Transverse colon (tissue), 4 donors: ENCODE measurements around the gene NPM1. TPM values are rescaled to one million over a fixed set of nuclear protein-coding genes. Genes with fewer than 3 reads are reported as not detected.

Experiments used
- DNase-seq: peaks from one replicate; pipeline ENCODE4 v3.0.0-alpha.2; 2019
- H3K27ac ChIP-seq, 4 donors: fragments of 200-600 bp; sonication (generic); 2 replicates each; pipeline ENCODE4 v1.5.1; 2016 to 2018; ENCODE audit warnings: inconsistent platforms in 4 of 4
- H3K27me3 ChIP-seq: fragments of 200-600 bp; sonication (generic); 2 replicates; pipeline ENCODE4 v1.5.1; 2017; ENCODE audit warnings: inconsistent platforms
- H3K36me3 ChIP-seq, 4 donors: fragments of 200-600 bp; sonication (generic); 2 replicates each; pipeline ENCODE4 v1.5.1; 2017 to 2019; ENCODE audit warnings: inconsistent platforms in 4 of 4
- H3K4me1 ChIP-seq, 4 donors: fragments of 200-600 bp; sonication (generic); 2 replicates each; pipeline ENCODE4 v1.5.1; 2017 to 2020; ENCODE audit warnings: inconsistent platforms in 4 of 4
- H3K4me3 ChIP-seq, 4 donors: fragments of 200-600 bp; sonication (generic); 1 replicate in 1 of 4; 2 replicates in 3 of 4; pipeline versions ENCODE4 v1.5.1 to v1.6.1; 2017 to 2019; ENCODE audit warnings: inconsistent platforms in 4 of 4
- H3K9me3 ChIP-seq, 2 donors: fragments of 200-600 bp; sonication (generic); 2 replicates each; pipeline ENCODE4 v1.5.1; 2017 to 2019; ENCODE audit warnings: inconsistent platforms in 2 of 2
- CTCF ChIP-seq, 5 experiments: fragments of 200-600 bp in 3 of 5; fragments of 450-650 bp in 2 of 5; sonication (generic) in 3 of 5; IDR thresholded peaks; 1 replicate in 2 of 5; 2 replicates in 3 of 5; pipeline ENCODE4 v1.5.1; 2016 to 2017; ENCODE audit warnings: antibody characterized with exemption in 5 of 5, inconsistent platforms in 3 of 5, mild to moderate bottlenecking in 2 of 5, moderate library complexity in 1 of 5
- EP300 ChIP-seq: sonication (generic); formaldehyde crosslinking; IDR thresholded peaks from one replicate; pipeline ENCODE4 v1.6.1; 2017; ENCODE audit warnings: antibody characterized with exemption, low read depth
- POLR2A ChIP-seq: fragments of 450-650 bp; IDR thresholded peaks from one replicate; pipeline ENCODE4 v1.6.1; 2016; ENCODE audit warnings: antibody characterized with exemption, mild to moderate bottlenecking, moderate library complexity
- POLR2AphosphoS5 ChIP-seq, 3 donors: sonication (generic); formaldehyde crosslinking; IDR thresholded peaks; one replicate each; pipeline ENCODE4 v1.6.1; 2016; ENCODE audit warnings: antibody characterized with exemption in 3 of 3
- WGBS, 2 donors: methylation state at CpG; one replicate each; pipeline ENCODE4 v1.1.5; 2018; ENCODE audit warnings: low coverage in 1 of 2; 5-methylcytosine and 5-hydroxymethylcytosine counted together
- in situ Hi-C, 4 donors: fragments of 200-750 bp; cut with MboI; loops; one replicate each; pipeline versions ENCODE4 v1.15.0 to v1.15.1; 2017; ENCODE audit warnings: low sequenced_read_pairs in 3 of 4, low pct_ligation_motif_present in 1 of 4, low pct_unique_long_range_greater_than_20kb in 1 of 4
- intact Hi-C: fragments of 100-400 bp; cut with DNase I; formaldehyde crosslinking; loops from one replicate; pipeline ENCODE4 v1.15.1; 2023; ENCODE audit warnings: low total_unique reads
- total RNA-seq, 4 donors: library from RNA; depleted of rRNA; stranded (reverse); fragments of >200 nt; gene quantifications; one replicate each; pipeline ENCODE4 v1.1.0, GENCODE V29; 2016

NPM1 gene
- total RNA-seq, 4 donors from 2014 or later: 279 to 2,349 (median 380) TPM

GRCh38 chr5:171449426-171449825 lies 61.8 kb downstream of the NPM1 start:
- Histone ChIP-seq H3K36me3 (no peaks in the 10 kb centered on the region), H3K4me3 (no peak overlapping the region), H3K27me3 (peaks cover 16% of the 10 kb centered on the region), H3K27ac (no peak overlapping the region), H3K9me3 (no peaks in the 10 kb centered on the region), H3K4me1 (peaks cover 0 to 10% (median 6%) of the 10 kb centered on the region in 4 donors)
- no peak for DNase-seq
- 40 to 89% methylated on average over 1 to 10 of the region's 10 CpGs for WGBS, 2 donors
- TF ChIP-seq POLR2A (no peak), EP300 (no peak), CTCF (IDR thresholded peaks at IDR 0.05) (no peak), POLR2AphosphoS5 (IDR thresholded peaks at IDR 0.05) (no peak)
- intact Hi-C loops: no loop called here
- in situ Hi-C loops: loop anchor here in 1 of 4 donors (25.0 kb wide), 1 partner anchor 438 kb away; no protein-coding TSS in a partner anchor

- intact Hi-C loops (no loop called here), in situ Hi-C loops (no loop called here)
- DNase-seq: peak; percentile 36
- Histone ChIP-seq H3K4me3 (peak overlapping the region; percentile 31 to 55 (median 40)), H3K27ac (peak overlapping the region; percentile 63 to 68 (median 66)), H3K36me3 (no peaks in the 10 kb centered on the region), H3K4me1 (peaks cover 0 to 10% (median 6%) of the 10 kb centered on the region in 4 donors), H3K27me3 (peaks cover 16% of the 10 kb centered on the region), H3K9me3 (no peaks in the 10 kb centered on the region)
- TF ChIP-seq POLR2A (no peak), EP300 (no peak), POLR2AphosphoS5 (IDR thresholded peaks at IDR 0.05) (no peak), CTCF (IDR thresholded peaks at IDR 0.05) (no peak)
- 28% methylated on average over 58 of the region's 88 CpGs; no CpG with 5 or more reads in 1 of the 2 donors for WGBS, 2 donors
Measured at GRCh38 chr5:171450423-171451331, 63.0 kb downstream of the NPM1 start.

GRCh38 chr5:171451421-171451820 lies 63.8 kb downstream of the NPM1 start:
- intact Hi-C loops (no loop called here), in situ Hi-C loops (no loop called here)
- Histone ChIP-seq H3K4me1 (peaks cover 0 to 10% (median 6%) of the 10 kb centered on the region in 4 donors), H3K9me3 (no peaks in the 10 kb centered on the region), H3K36me3 (no peaks in the 10 kb centered on the region), H3K27me3 (peaks cover 16% of the 10 kb centered on the region), H3K4me3 (peak overlapping the region in 1 of 4 donors; percentile 55), H3K27ac (peak overlapping the region in 3 of 4 donors; percentile 64 to 68 (median 67))
- TF ChIP-seq EP300: no peak
- no peak for TF ChIP-seq POLR2AphosphoS5 (IDR thresholded peaks at IDR 0.05)
- no peak for TF ChIP-seq CTCF (IDR thresholded peaks at IDR 0.05)
- TF ChIP-seq POLR2A: no peak
- no peak for DNase-seq
- 73 to 83% methylated on average over 9 to 17 of the region's 17 CpGs for WGBS, 2 donors

GRCh38 chr5:171453056-171453725 lies 65.5 kb downstream of the NPM1 start:
- TF ChIP-seq EP300: no peak
- TF ChIP-seq POLR2AphosphoS5 (IDR thresholded peaks at IDR 0.05): no peak
- no peak for TF ChIP-seq POLR2A
- no peak for TF ChIP-seq CTCF (IDR thresholded peaks at IDR 0.05)
- Histone ChIP-seq H3K9me3 (no peaks in the 10 kb centered on the region), H3K36me3 (no peaks in the 10 kb centered on the region), H3K27me3 (peaks cover 16% of the 10 kb centered on the region), H3K4me1 (peaks cover 0 to 10% (median 6%) of the 10 kb centered on the region in 4 donors), H3K4me3 (no peak overlapping the region), H3K27ac (no peak overlapping the region)
- DNase-seq: no peak
- intact Hi-C loops: no loop called here
- in situ Hi-C loops: no loop called here
- WGBS, 2 donors: 86 to 100% methylated on average over 2 to 11 of the region's 11 CpGs
